Omental fat pad (tissue), 4 donors: ENCODE measurements around the gene TFDP1. TPM values are rescaled to one million over a fixed set of nuclear protein-coding genes. Genes with fewer than 3 reads are reported as not detected.

Source experiments
- ATAC-seq: fragments of 150-250 bp; one replicate; pipeline ENCODE4 v1.9.1; 2016; ENCODE audit warnings: mild to moderate bottlenecking, moderate library complexity; ENCODE audit not compliant: low FRiP score
- DNase-seq: peaks from one replicate; pipeline ENCODE4 v3.0.0-alpha.2; 2019; ENCODE audit warnings: low spot score
- total RNA-seq, 4 donors: library from RNA; depleted of rRNA; stranded (reverse); fragments of >200 nt; gene quantifications; one replicate each; pipeline ENCODE4 v1.1.0, GENCODE V29; 2016
- TF ChIP-seq, protein P1 (sequence below), 3 donors: fragments of 450-650 bp; IDR thresholded peaks; one replicate each; pipeline ENCODE4 v1.5.1; 2016 to 2017; ENCODE audit warnings: antibody characterized with exemption in 3 of 3, mild to moderate bottlenecking in 3 of 3, moderate library complexity in 2 of 3

Gene TFDP1
- total RNA-seq, 4 donors from 2014 or later: 32.6 to 59.6 (median 44.4) TPM

GRCh38 chr13:113666951-113667701 lies 82.6 kb downstream of the TFDP1 start, which contains the start of gene GRK1:
GRK1 (plus strand) TSS chr13:113667219; CDS start chr13:113667387, 168 bp downstream.
- ATAC-seq (no peak), DNase-seq (no peak)
- TF ChIP-seq, protein P1, sequence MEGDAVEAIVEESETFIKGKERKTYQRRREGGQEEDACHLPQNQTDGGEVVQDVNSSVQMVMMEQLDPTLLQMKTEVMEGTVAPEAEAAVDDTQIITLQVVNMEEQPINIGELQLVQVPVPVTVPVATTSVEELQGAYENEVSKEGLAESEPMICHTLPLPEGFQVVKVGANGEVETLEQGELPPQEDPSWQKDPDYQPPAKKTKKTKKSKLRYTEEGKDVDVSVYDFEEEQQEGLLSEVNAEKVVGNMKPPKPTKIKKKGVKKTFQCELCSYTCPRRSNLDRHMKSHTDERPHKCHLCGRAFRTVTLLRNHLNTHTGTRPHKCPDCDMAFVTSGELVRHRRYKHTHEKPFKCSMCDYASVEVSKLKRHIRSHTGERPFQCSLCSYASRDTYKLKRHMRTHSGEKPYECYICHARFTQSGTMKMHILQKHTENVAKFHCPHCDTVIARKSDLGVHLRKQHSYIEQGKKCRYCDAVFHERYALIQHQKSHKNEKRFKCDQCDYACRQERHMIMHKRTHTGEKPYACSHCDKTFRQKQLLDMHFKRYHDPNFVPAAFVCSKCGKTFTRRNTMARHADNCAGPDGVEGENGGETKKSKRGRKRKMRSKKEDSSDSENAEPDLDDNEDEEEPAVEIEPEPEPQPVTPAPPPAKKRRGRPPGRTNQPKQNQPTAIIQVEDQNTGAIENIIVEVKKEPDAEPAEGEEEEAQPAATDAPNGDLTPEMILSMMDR (IDR thresholded peaks at IDR 0.05): no peak

- no peak for ATAC-seq
- TF ChIP-seq, protein P1 (IDR thresholded peaks at IDR 0.05): no peak
- DNase-seq: no peak
Observed at GRCh38 chr13:113667771-113668490, 83.4 kb downstream of the TFDP1 start.

DNA sequence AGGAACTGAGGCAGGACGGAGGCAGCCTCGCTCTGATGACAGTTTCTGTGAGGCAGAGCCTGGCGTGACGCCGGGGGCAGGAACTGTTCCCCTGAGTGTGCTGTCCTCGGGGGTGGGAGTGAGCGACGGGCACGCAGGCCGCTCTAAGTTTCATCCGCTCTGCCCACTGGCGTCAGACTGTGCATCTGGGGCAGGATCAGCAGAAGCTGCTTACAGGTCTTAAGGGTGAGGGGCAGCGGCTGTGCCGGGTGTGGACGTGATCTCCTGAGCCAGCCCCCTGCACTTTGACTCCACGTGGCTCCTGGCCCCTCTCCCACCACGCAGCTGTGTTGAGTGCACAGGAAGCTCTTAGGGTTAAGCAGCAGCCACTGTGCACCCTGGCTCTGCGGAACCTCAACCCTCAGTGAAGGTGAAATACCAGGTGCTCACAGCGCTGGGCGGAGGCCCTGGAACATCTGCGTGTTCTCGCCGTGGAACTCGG lies 84.0 kb downstream of the TFDP1 start:
- ATAC-seq (no peak), DNase-seq (no peak)
- TF ChIP-seq, protein P1 (IDR thresholded peaks at IDR 0.05): no peak

- ATAC-seq: no peak
Observed at GRCh38 chr13:113669231-113669754, 84.7 kb downstream of the TFDP1 start.

GRCh38 chr13:113669755-113670341 lies 85.3 kb downstream of the TFDP1 start:
- no peak for DNase-seq
- no peak for ATAC-seq
- TF ChIP-seq, protein P1 (IDR thresholded peaks at IDR 0.05): no peak

More at GRCh38 chr13:113669231-113669754, 84.7 kb downstream of the TFDP1 start:
- TF ChIP-seq, protein P1 (IDR thresholded peaks at IDR 0.05): no peak
- DNase-seq: no peak

DNA sequence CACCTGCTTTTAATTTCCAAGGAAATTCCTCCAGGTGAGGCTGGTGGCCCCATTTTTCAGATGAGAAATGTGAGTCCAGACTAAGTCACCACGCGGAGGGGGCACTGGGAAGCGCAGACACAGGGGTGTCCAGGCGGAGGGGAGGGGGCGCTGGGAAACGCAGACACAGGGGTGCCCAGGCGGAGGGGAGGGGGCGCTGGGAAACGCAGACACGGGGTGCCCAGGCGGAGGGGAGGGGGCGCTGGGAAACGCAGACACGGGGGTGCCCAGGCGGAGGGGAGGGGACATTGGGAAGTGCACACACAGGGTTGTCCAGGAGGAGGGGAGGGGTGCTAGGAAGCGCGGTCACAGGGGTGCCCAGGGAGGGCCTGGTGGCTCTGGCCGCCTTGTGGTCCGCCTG lies 86.0 kb downstream of the TFDP1 start:
- ATAC-seq: no peak
- DNase-seq: no peak
- TF ChIP-seq, protein P1 (IDR thresholded peaks at IDR 0.05): no peak
